HepG2 (cell line): ENCODE measurements around the gene EFS. TPM values are rescaled to one million over a fixed set of nuclear protein-coding genes. Genes with fewer than 3 reads are reported as not detected.

ENCODE experiments used
- FOSL2 ChIP-seq: sonication (generic); formaldehyde crosslinking; IDR thresholded peaks from 2 replicates; pipeline ENCODE4 v1.4.0; 2020; ENCODE audit warnings: missing genetic modification reagents
- GPN1 ChIP-seq: sonication (generic); formaldehyde crosslinking; IDR thresholded peaks from 2 replicates; pipeline ENCODE4 v1.5.1; 2020; ENCODE audit warnings: missing genetic modification reagents, borderline replicate concordance
- HNRNPUL1 ChIP-seq: fragments of 200-400 bp; formaldehyde crosslinking; IDR thresholded peaks from 2 replicates; pipeline ENCODE4 v1.6.1; 2017; ENCODE audit warnings: low read depth, mild to moderate bottlenecking, low read length, moderate library complexity
- MTF1 ChIP-seq: sonication (generic); formaldehyde crosslinking; IDR thresholded peaks from 2 replicates; pipeline ENCODE4 v1.5.0; 2020; ENCODE audit warnings: missing genetic modification reagents
- NR0B2 ChIP-seq: sonication (generic); formaldehyde crosslinking; IDR thresholded peaks from 2 replicates; pipeline ENCODE4 v1.4.0; 2020; ENCODE audit warnings: mild to moderate bottlenecking, missing genetic modification reagents
- POGK ChIP-seq: sonication (generic); formaldehyde crosslinking; conservative IDR thresholded peaks from 2 replicates; pipeline ENCODE4 v1.8.0; 2022; ENCODE audit warnings: mild to moderate bottlenecking, moderate library complexity, missing genetic modification reagents
- SRSF9 ChIP-seq: fragments of 200-400 bp; formaldehyde crosslinking; IDR thresholded peaks from 2 replicates; pipeline ENCODE4 v1.6.1; 2018; ENCODE audit warnings: borderline replicate concordance, mild to moderate bottlenecking, low read depth, low read length; ENCODE audit not compliant: insufficient read depth, poor library complexity, severe bottlenecking
- XBP1 ChIP-seq: sonication (generic); formaldehyde crosslinking; IDR thresholded peaks from 2 replicates; pipeline ENCODE4 v1.5.0; 2020; ENCODE audit warnings: missing genetic modification reagents
- ZBTB20 ChIP-seq: sonication (generic); formaldehyde crosslinking; IDR thresholded peaks from 2 replicates; pipeline ENCODE4 v1.8.1; 2023; ENCODE audit warnings: missing genetic modification reagents, low read depth, mild to moderate bottlenecking, borderline replicate concordance
- ZFAT ChIP-seq: sonication (generic); formaldehyde crosslinking; conservative IDR thresholded peaks from 2 replicates; pipeline ENCODE4 v1.8.1; 2023; ENCODE audit warnings: missing genetic modification reagents, inconsistent platforms
- ZMYM3 ChIP-seq: sonication (generic); formaldehyde crosslinking; IDR thresholded peaks from 2 replicates; pipeline ENCODE4 v1.5.1; 2020; ENCODE audit warnings: mild to moderate bottlenecking, missing genetic modification reagents
- ZNF143 ChIP-seq: sonication (generic); formaldehyde crosslinking; IDR thresholded peaks from 2 replicates; pipeline ENCODE4 v1.4.0; 2020; ENCODE audit warnings: missing genetic modification reagents
- ZNF17 ChIP-seq: sonication (generic); formaldehyde crosslinking; IDR thresholded peaks from 2 replicates; pipeline ENCODE4 v1.5.0; 2020; ENCODE audit warnings: mild to moderate bottlenecking, missing genetic modification reagents
- ZNF572 ChIP-seq: sonication (generic); formaldehyde crosslinking; IDR thresholded peaks from 2 replicates; pipeline ENCODE4 v1.5.1; 2020; ENCODE audit warnings: mild to moderate bottlenecking, missing genetic modification reagents
- polyA plus RNA-seq, 8 experiments: library from polyadenylated mRNA; depleted of rRNA in 3 of 8; stranded (reverse) in 7 of 8; unstranded in 1 of 8; fragments of >200 nt; fragmentation: Illumina TruSeq in 4 of 8; extraction: Trizol in 4 of 8; gene quantifications; 2 replicates each; pipeline versions ENCODE4 v1.2.1 to v1.2.3, GENCODE V29; 2011 to 2016; ENCODE audit warnings: low read depth in 4 of 8, missing spikeins in 1 of 8, mixed read lengths in 1 of 8; ENCODE audit not compliant: insufficient read depth in 1 of 8
- total RNA-seq, 5 experiments: library from RNA; depleted of rRNA; stranded (reverse); fragments of >200 nt; fragmentation: Illumina TruSeq; extraction: Trizol; gene quantifications; 2 replicates each; pipeline ENCODE4 v1.2.3, GENCODE V29; 2016; ENCODE audit warnings: low read depth in 1 of 5
- TF ChIP-seq, protein P1 (sequence below): sonication (generic); formaldehyde crosslinking; IDR thresholded peaks from 2 replicates; pipeline ENCODE4 v1.5.0; 2020; ENCODE audit warnings: mild to moderate bottlenecking, low read depth, missing genetic modification reagents, borderline replicate concordance
- TF ChIP-seq, protein P2 (sequence below): sonication (generic); formaldehyde crosslinking; IDR thresholded peaks from 2 replicates; pipeline ENCODE4 v1.5.0; 2020; ENCODE audit warnings: missing genetic modification reagents
- TF ChIP-seq, protein P3 (sequence below): sonication (generic); formaldehyde crosslinking; IDR thresholded peaks from 2 replicates; pipeline ENCODE4 v1.4.0; 2020; ENCODE audit warnings: mild to moderate bottlenecking, missing genetic modification reagents

EFS gene
- total and polyA plus RNA-seq, 2 of the 13 experiments (the other 11 are each of a cell fraction or from before 2014, with no cell fraction given), result not detected

DNA sequence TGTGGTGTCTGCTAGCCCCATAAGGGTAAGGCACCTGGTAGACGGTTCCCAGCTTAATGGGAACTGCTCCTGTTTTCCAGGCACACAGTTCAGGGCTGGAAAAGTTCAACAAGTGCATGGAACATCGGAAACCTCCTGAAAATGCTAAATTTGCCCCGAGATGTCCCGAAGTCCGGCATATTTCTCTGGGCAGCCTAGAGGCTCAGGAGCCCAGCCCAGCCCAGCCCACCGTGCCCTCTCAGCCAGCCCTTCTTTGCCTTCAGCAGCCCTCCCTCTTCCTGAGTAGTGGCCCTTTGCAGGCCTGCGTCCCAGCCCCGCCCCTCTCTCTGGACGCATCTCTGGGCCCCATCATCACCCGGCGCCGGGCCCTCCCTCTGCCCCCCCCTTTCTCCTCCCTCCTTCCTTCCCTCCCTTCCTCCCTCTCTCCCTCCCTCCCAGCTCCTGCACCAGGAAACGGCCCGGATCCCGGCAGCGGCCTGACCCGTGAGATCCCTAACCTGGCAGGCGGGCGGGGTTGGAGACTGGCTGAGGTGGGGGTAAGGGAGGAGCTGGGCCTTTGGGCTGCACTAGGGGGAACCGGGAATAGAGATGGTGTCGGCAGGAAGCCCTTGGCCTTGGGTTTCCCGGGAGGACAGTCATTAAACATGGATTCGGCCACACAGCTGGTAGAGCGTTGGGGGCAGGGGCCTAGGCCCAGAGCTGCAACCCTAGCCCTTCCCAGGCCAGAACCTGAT lies 58.4 kb downstream of the EFS start, which contains the start of gene BCL2L2 (continued):
- TF ChIP-seq POGK (CRISPR knock-in tag), result peak; percentile 89; the same call in 1 of the 2 replicates
- TF ChIP-seq ZBTB20 (CRISPR knock-in tag), result peak; percentile 70
- TF ChIP-seq ZMYM3 (CRISPR knock-in tag), result no peak; the same call in 1 of the 2 replicates
- no peak for TF ChIP-seq SRSF9
- TF ChIP-seq, protein P1, sequence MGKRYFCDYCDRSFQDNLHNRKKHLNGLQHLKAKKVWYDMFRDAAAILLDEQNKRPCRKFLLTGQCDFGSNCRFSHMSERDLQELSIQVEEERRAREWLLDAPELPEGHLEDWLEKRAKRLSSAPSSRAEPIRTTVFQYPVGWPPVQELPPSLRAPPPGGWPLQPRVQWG (CRISPR knock-in tag), result no peak
- TF ChIP-seq XBP1 (CRISPR knock-in tag), result no peak
- no peak for TF ChIP-seq MTF1 (CRISPR knock-in tag)
- TF ChIP-seq, protein P2, sequence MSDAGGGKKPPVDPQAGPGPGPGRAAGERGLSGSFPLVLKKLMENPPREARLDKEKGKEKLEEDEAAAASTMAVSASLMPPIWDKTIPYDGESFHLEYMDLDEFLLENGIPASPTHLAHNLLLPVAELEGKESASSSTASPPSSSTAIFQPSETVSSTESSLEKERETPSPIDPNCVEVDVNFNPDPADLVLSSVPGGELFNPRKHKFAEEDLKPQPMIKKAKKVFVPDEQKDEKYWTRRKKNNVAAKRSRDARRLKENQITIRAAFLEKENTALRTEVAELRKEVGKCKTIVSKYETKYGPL (CRISPR knock-in tag), result no peak
- TF ChIP-seq ZNF17, result no peak
- TF ChIP-seq ZNF572, result no peak
- no peak for TF ChIP-seq HNRNPUL1
- TF ChIP-seq, protein P3, sequence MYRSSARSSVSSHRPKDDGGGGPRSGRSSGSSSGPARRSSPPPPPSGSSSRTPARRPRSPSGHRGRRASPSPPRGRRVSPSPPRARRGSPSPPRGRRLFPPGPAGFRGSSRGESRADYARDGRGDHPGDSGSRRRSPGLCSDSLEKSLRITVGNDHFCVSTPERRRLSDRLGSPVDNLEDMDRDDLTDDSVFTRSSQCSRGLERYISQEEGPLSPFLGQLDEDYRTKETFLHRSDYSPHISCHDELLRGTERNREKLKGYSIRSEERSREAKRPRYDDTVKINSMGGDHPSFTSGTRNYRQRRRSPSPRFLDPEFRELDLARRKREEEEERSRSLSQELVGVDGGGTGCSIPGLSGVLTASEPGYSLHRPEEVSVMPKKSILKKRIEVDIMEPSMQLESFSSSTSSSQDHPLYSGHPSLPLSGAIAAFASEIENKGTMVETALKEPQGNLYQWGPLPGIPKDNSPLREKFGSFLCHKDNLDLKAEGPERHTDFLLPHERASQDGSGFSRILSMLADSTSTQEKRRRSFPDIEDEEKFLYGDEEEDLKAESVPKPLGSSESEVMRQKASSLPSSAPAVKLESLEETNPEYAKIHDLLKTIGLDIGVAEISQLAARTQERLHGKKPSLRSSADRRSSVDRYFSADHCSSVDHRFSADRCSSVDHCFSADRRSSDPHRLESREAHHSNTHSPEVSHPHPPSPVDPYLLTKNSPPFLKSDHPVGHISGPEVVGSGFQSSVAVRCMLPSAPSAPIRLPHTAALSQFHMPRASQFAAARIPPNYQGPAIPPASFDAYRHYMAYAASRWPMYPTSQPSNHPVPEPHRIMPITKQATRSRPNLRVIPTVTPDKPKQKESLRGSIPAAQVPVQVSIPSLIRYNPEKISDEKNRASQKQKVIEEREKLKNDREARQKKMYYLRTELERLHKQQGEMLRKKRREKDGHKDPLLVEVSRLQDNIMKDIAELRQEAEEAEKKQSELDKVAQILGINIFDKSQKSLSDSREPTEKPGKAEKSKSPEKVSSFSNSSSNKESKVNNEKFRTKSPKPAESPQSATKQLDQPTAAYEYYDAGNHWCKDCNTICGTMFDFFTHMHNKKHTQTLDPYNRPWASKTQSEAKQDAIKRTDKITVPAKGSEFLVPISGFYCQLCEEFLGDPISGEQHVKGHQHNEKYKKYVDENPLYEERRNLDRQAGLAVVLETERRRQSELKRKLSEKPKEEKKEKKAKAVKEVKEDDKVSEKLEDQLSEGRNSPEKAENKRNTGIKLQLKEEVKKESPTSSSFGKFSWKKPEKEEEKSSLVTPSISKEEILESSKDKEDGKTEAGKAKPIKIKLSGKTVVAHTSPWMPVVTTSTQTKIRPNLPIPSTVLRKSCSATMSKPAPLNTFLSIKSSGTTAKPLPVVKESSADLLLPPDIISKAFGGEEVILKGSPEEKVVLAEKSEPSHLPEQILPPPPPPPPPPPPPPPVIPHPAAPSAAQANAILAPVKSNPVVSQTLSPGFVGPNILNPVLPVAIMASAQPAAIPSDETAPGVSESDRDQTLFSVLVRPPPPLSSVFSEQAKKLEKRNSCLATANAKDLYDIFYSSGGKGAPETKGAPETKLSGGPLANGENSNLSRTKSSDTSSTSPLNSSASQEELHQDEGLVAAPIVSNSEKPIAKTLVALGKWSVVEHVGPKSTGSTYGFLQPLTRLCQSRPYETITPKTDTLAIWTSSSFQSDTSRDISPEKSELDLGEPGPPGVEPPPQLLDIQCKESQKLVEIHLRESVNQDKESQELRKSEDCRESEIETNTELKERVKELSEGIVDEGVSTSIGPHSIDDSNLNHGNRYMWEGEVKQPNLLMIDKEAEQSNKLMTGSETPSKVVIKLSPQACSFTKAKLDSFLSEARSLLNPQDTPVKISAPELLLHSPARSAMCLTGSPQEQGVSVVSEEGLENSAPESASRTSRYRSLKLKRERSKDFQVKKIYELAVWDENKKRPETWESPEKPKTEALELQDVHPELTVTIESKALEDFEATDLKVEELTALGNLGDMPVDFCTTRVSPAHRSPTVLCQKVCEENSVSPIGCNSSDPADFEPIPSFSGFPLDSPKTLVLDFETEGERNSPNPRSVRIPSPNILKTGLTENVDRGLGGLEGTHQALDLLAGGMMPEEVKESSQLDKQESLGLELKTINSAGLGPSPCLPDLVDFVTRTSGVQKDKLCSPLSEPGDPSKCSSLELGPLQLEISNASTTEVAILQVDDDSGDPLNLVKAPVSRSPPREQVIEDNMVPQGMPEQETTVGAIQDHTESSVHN (CRISPR knock-in tag), result peak; percentile 32
- TF ChIP-seq ZFAT, result no peak
- peak; percentile 68; the same call in 1 of the 2 replicates for TF ChIP-seq NR0B2 (CRISPR knock-in tag)
- TF ChIP-seq FOSL2 (CRISPR knock-in tag), result peak; percentile 68
- TF ChIP-seq ZNF143, result peak; percentile 52; the same call in 1 of the 2 replicates
- no peak for TF ChIP-seq GPN1 (CRISPR knock-in tag)
